ENCODE measurements around the gene MFNG. TPM values are rescaled to one million over a fixed set of nuclear protein-coding genes. Genes with fewer than 3 reads are reported as not detected.
A peak's percentile ranks its signal among the peaks of the same experiment; 100 is the strongest.

Gene MFNG
- total and polyA plus RNA-seq, 2 donors (not counting 1 experiment from before 2014, with no cell fraction given), result 95.9 to 125 TPM

DNA sequence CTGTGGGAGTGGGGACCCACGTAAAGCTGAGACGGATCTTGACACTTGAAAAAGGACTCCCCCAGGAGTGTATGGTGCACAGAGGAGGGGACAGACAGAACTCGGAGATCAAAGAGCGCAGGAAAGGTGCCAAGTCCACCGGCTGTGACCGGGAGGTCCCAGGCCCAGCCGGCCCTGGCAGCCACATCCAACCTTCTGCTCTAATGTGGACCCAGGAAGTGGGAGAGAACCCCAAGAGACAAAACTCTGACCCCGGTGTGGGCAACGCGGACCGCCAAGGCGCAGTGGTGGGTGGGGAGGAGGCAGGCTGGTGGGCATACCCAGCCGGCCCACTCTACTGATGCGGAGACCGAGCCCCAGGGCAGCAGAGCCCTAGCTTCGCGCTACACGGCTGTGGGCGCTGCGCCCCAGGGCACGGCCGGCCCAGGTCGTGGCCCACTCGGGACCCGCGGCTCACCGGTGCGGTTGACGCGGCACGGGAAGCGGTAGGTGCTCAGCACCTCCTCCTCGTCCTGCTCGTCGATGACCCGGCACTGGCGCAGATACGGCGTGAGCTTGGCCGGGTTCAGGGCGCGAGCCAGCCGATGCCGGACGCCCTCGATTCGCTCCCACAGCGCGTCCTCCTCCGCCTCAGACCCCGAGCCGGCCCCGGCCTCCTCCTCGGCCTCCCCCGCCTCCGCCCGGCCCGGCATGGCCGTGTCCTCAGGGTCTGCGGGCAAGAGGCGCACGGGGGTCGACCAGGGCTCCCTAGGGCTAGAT lies 32.5 kb upstream of the MFNG start:
- 22% methylated on average over 62 of the region's 63 CpGs for WGBS (ENCODE audit: insufficient coverage)
- peak overlapping the region; percentile 74 for H3K4me3 Mint-ChIP-seq
- CTCF ChIA-PET, result no interaction called here

More for the DNA sequence above, 32.5 kb upstream of the MFNG start:
- peaks cover 0 to 5% (median 0%) of the 10 kb centered on the region in 3 donors for H3K9me3 ChIP-seq (ENCODE audit: control extremely low read depth in 1 of 3, control insufficient read depth in 2 of 3, insufficient read depth in 1 of 3, low read length in 2 of 3)
- peak overlapping the region; percentile 91 for H3K4me2 ChIP-seq (replicated peaks; ENCODE audit: low read depth, low read length, poor library complexity, severe bottlenecking)
- no peak overlapping the region for H3K27ac Mint-ChIP-seq
- peaks cover 6% of the 10 kb centered on the region for H3K4me1 Mint-ChIP-seq
- no peaks in the 10 kb centered on the region for H4K20me1 ChIP-seq (ENCODE audit: control insufficient read depth, insufficient read depth, low read length, poor library complexity, severe bottlenecking)
- ATAC-seq (ENCODE audit: low read depth) (no peak), DNase-seq (peak; percentile 39)
- peak overlapping the region; percentile 53 for H3K9ac ChIP-seq (ENCODE audit: low read length)
- no peaks in the 10 kb centered on the region for H3K9me3 Mint-ChIP-seq (ENCODE audit: insufficient read depth)
- H3K27ac ChIP-seq (ENCODE audit: low read length in 2 of 2), result no peak overlapping the region
- peak overlapping the region in 3 of 5 experiments; percentile 41 to 49 (median 44) for H3K4me3 ChIP-seq (ENCODE audit: control extremely low read depth in 1 of 5, extremely low read depth in 1 of 5, insufficient read depth in 1 of 5, low read depth in 2 of 5, low read length in 4 of 5)
- intact Hi-C loops (cut with micrococcal nuclease), result no loop called here
- peak overlapping the region; percentile 69 for H2AFZ ChIP-seq (ENCODE audit: insufficient read depth, low read depth, low read length, poor library complexity, severe bottlenecking)
- TF ChIP-seq, protein P1, sequence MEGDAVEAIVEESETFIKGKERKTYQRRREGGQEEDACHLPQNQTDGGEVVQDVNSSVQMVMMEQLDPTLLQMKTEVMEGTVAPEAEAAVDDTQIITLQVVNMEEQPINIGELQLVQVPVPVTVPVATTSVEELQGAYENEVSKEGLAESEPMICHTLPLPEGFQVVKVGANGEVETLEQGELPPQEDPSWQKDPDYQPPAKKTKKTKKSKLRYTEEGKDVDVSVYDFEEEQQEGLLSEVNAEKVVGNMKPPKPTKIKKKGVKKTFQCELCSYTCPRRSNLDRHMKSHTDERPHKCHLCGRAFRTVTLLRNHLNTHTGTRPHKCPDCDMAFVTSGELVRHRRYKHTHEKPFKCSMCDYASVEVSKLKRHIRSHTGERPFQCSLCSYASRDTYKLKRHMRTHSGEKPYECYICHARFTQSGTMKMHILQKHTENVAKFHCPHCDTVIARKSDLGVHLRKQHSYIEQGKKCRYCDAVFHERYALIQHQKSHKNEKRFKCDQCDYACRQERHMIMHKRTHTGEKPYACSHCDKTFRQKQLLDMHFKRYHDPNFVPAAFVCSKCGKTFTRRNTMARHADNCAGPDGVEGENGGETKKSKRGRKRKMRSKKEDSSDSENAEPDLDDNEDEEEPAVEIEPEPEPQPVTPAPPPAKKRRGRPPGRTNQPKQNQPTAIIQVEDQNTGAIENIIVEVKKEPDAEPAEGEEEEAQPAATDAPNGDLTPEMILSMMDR (IDR thresholded peaks at IDR 0.05), result no peak
- no peak for TF ChIP-seq EZH2 (IDR thresholded peaks at IDR 0.05; ENCODE audit: borderline replicate concordance, insufficient read depth, low read depth, low read length, poor library complexity, severe bottlenecking)
- H3K27me3 ChIP-seq (replicated peaks in 1 of 4; ENCODE audit: control extremely low read depth in 1 of 4, control insufficient read depth in 3 of 4, insufficient read depth in 4 of 4, low read length in 3 of 4), result peaks cover 0 to 49% (median 12%) of the 10 kb centered on the region in 4 experiments
- H3K4me1 ChIP-seq (ENCODE audit: control insufficient read depth in 2 of 2, insufficient read depth in 2 of 2, low read length in 2 of 2), result peaks cover 5 to 10% of the 10 kb centered on the region in 2 donors
- no peaks in the 10 kb centered on the region for H3K79me2 ChIP-seq (ENCODE audit: control insufficient read depth, insufficient read depth, low read length)
- peaks cover 54% of the 10 kb centered on the region for H3K27me3 Mint-ChIP-seq
- POLR2A ChIA-PET, result no interaction called here
- H3K36me3 ChIP-seq (replicated peaks in 1 of 2; ENCODE audit: control extremely low read depth in 1 of 2, control insufficient read depth in 1 of 2, extremely low read depth in 1 of 2, insufficient read depth in 2 of 2, low read length in 1 of 2), result no peaks in the 10 kb centered on the region

Data from B cell (primary cell).